ENCODE results near the gene AMACR.

- no peak for TF ChIP-seq RBBP5 (conservative IDR thresholded peaks at IDR 0.05)
- TF ChIP-seq CTCF (IDR thresholded peaks at IDR 0.05 in 2 of 3, conservative IDR thresholded peaks at IDR 0.05 in 1 of 3; ENCODE audit: control insufficient read depth in 2 of 3, extremely low read depth in 1 of 3, insufficient read depth in 1 of 3, low read depth in 3 of 3, low read length in 3 of 3), result no peak
- TF ChIP-seq MAX (IDR thresholded peaks at IDR 0.05; ENCODE audit: low read depth, low read length), result no peak
- no peak for TF ChIP-seq ATF2 (IDR thresholded peaks at IDR 0.05; ENCODE audit: low read length)
- no peak for TF ChIP-seq SREBF1 (IDR thresholded peaks at IDR 0.05; ENCODE audit: low read length)
- no peak for TF ChIP-seq KDM1A (IDR thresholded peaks at IDR 0.05; ENCODE audit: borderline replicate concordance)
- no peak for TF ChIP-seq ZBTB33 (IDR thresholded peaks at IDR 0.05)
- TF ChIP-seq ZNF274 (IDR thresholded peaks at IDR 0.05; ENCODE audit: insufficient read depth, insufficient read length), result no peak
Measured at GRCh38 chr5:34017254-34017653, 9.4 kb upstream of the AMACR start.

Measured in GM12878 (cell line).